GM23338 (cell line): Measurements from ENCODE around the gene PCP4L1. TPM values are rescaled to one million over a fixed set of nuclear protein-coding genes. Genes with fewer than 3 reads are reported as not detected.
"Not testable (repeated sequence)": the region's sequence is repeated elsewhere in the genome, so short reads cannot be mapped to it uniquely, and the experiment has no call there.

Experiments
- ATAC-seq: fragments of 200-7000 bp; cut with Tn5 transposase; 3 replicates; pipeline ENCODE4 v1.9.1; 2020
- DNase-seq: peaks from one replicate; pipeline ENCODE4 v3.0.0-alpha.2; 2015; ENCODE audit warnings: low spot score
- H2AFZ ChIP-seq: fragments of 200-600 bp; sonication (generic); 2 replicates; pipeline ENCODE4 v1.8.0; 2016; ENCODE audit warnings: antibody characterized with exemption, mild to moderate bottlenecking, moderate library complexity
- H3F3A ChIP-seq: fragments of 200-600 bp; sonication (generic); replicated peaks from 2 replicates; pipeline ENCODE4 v1.8.0; 2017; ENCODE audit warnings: antibody characterized with exemption, mixed run types, low read depth
- H3K27ac ChIP-seq: fragments of 200-600 bp; sonication (generic); 2 replicates; pipeline ENCODE4 v1.6.1; 2016; ENCODE audit warnings: low read depth
- H3K27me3 ChIP-seq: fragments of 200-600 bp; sonication (generic); 2 replicates; pipeline ENCODE4 v1.8.0; 2016; ENCODE audit warnings: mild to moderate bottlenecking, mixed run types, moderate library complexity; ENCODE audit not compliant: insufficient read depth
- H3K36me3 ChIP-seq: fragments of 200-600 bp; sonication (generic); 2 replicates; pipeline ENCODE4 v1.8.0; 2016; ENCODE audit warnings: mild to moderate bottlenecking; ENCODE audit not compliant: insufficient read depth
- H3K4me1 ChIP-seq: fragments of 200-600 bp; sonication (generic); 2 replicates; pipeline ENCODE4 v1.8.0; 2016; ENCODE audit warnings: mild to moderate bottlenecking, moderate library complexity; ENCODE audit not compliant: insufficient read depth
- H3K4me2 ChIP-seq: fragments of 200-600 bp; sonication (generic); 2 replicates; pipeline ENCODE4 v1.7.1; 2017; ENCODE audit warnings: mixed run types
- H3K4me3 ChIP-seq: fragments of 200-600 bp; sonication (generic); 2 replicates; pipeline ENCODE4 v1.6.1; 2016; ENCODE audit warnings: mixed run types
- H3K79me2 ChIP-seq: fragments of 200-600 bp; sonication (generic); replicated peaks from 2 replicates; pipeline ENCODE4 v1.8.0; 2017; ENCODE audit warnings: mild to moderate bottlenecking; ENCODE audit not compliant: insufficient read depth
- H3K9me2 ChIP-seq: fragments of 200-600 bp; sonication (generic); 2 replicates; pipeline ENCODE4 v1.8.0; 2017; ENCODE audit not compliant: insufficient read depth
- H4K20me1 ChIP-seq: fragments of 200-600 bp; sonication (generic); replicated peaks from 2 replicates; pipeline ENCODE4 v1.8.0; 2017; ENCODE audit warnings: mild to moderate bottlenecking; ENCODE audit not compliant: insufficient read depth
- H3K27ac Mint-ChIP-seq: 2 replicates; pipeline ENCODE4 v1.8.0; 2020; ENCODE audit warnings: inconsistent platforms, mild to moderate bottlenecking, moderate library complexity, mixed read lengths
- H3K27me3 Mint-ChIP-seq: 3 replicates; pipeline ENCODE4 v1.8.0; 2022; ENCODE audit warnings: low read depth, mild to moderate bottlenecking, moderate library complexity, mixed read lengths, inconsistent platforms; ENCODE audit not compliant: insufficient read depth, poor library complexity
- H3K36me3 Mint-ChIP-seq: 3 replicates; pipeline ENCODE4 v1.8.0; 2021; ENCODE audit warnings: low read depth, mild to moderate bottlenecking, inconsistent platforms, moderate library complexity, mixed read lengths
- H3K4me1 Mint-ChIP-seq: 3 replicates; pipeline ENCODE4 v1.8.0; 2020; ENCODE audit warnings: mild to moderate bottlenecking, inconsistent platforms, mixed read lengths
- H3K4me3 Mint-ChIP-seq: 3 replicates; pipeline ENCODE4 v1.8.0; 2021; ENCODE audit warnings: moderate library complexity, mild to moderate bottlenecking, inconsistent platforms, mixed read lengths
- H3K9me3 Mint-ChIP-seq: 3 replicates; pipeline ENCODE4 v1.8.0; 2020; ENCODE audit warnings: moderate library complexity, mild to moderate bottlenecking, inconsistent platforms, mixed read lengths
- CREB1 ChIP-seq: fragments of 250-450 bp; sonication (Bioruptor Pico); IDR thresholded peaks from 2 replicates; pipeline ENCODE4 v1.5.0; 2020; ENCODE audit warnings: low read depth, mild to moderate bottlenecking, moderate library complexity
- CTCF ChIP-seq, 2 experiments: fragments of 200-600 bp in 1 of 2; sonication (generic) in 1 of 2; conservative IDR thresholded peaks; 2 replicates each; pipeline versions ENCODE4 v1.5.1 to v1.6.1; 2016 to 2017; ENCODE audit warnings: antibody characterized with exemption in 2 of 2, low read depth in 2 of 2, mild to moderate bottlenecking in 2 of 2, moderate library complexity in 1 of 2
- EZH2phosphoT487 ChIP-seq: fragments of 200-600 bp; sonication (generic); IDR thresholded peaks from one replicate; pipeline ENCODE4 v1.8.1; 2018; ENCODE audit warnings: antibody characterized with exemption; ENCODE audit not compliant: unreplicated experiment
- JUNB ChIP-seq: IDR thresholded peaks from one replicate; pipeline ENCODE4 v1.6.1; 2016; ENCODE audit warnings: antibody characterized with exemption; ENCODE audit not compliant: unreplicated experiment
- POLR2AphosphoS5 ChIP-seq: IDR thresholded peaks from 2 replicates; pipeline ENCODE4 v1.6.1; 2016; ENCODE audit warnings: antibody characterized with exemption, low read depth
- REST ChIP-seq: IDR thresholded peaks from one replicate; pipeline ENCODE4 v1.6.1; 2018; ENCODE audit warnings: antibody characterized with exemption; ENCODE audit not compliant: unreplicated experiment
- ZNF114 ChIP-seq: fragments of 250-450 bp; sonication (Bioruptor Pico); IDR thresholded peaks from 2 replicates; pipeline ENCODE4 v1.5.0; 2020; ENCODE audit warnings: mild to moderate bottlenecking, moderate library complexity
- ZNF462 ChIP-seq: fragments of 250-450 bp; sonication (Bioruptor Pico); IDR thresholded peaks from 2 replicates; pipeline ENCODE4 v1.5.0; 2020; ENCODE audit warnings: mild to moderate bottlenecking, moderate library complexity
- polyA plus RNA-seq: library from polyadenylated mRNA; unstranded; fragments of >200 nt; fragmentation: Nextera tagmentation; extraction: Ambion mirVana; gene quantifications from 2 replicates; pipeline ENCODE4 v1.2.1, GENCODE V29; 2016
- total RNA-seq: library from RNA; depleted of rRNA; stranded (reverse); fragments of >200 nt; shearing (Covaris generic); gene quantifications from 2 replicates; pipeline ENCODE4 v1.2.3, GENCODE V29; 2014

The PCP4L1 gene
- total and polyA plus RNA-seq, 2 experiments from 2014 or later = 1.4 to 1.7 TPM

- not testable (repeated sequence) for H2AFZ ChIP-seq, ATAC-seq, H3K36me3 ChIP-seq, DNase-seq, H3K27me3 ChIP-seq, H3K9me3 Mint-ChIP-seq, H3K9me2 ChIP-seq, H3F3A ChIP-seq, H4K20me1 ChIP-seq, H3K27me3 Mint-ChIP-seq, H3K36me3 Mint-ChIP-seq
- H3K27ac Mint-ChIP-seq = peak overlapping the region; percentile 29; the same call in 1 of the 2 replicates
- peak; percentile 61; the same call in 1 of the 2 replicates for TF ChIP-seq CREB1 (CRISPR knock-in tag)
- Histone ChIP-seq H3K4me1 (peaks cover 25% of the 10 kb centered on the region), H3K27ac (0 out of 2 replicates have a peak overlapping the region, but pooled peaks have one; percentile 1), H3K4me2 (peak overlapping the region; percentile 89), H3K4me3 (peak overlapping the region; percentile 91; the same call in 1 of the 2 replicates), H3K79me2 (peaks cover 49% of the 10 kb centered on the region)
- peak overlapping the region; percentile 98 for H3K4me3 Mint-ChIP-seq
- peaks cover 22% of the 10 kb centered on the region for H3K4me1 Mint-ChIP-seq
Measured at GRCh38 chr1:161315841-161316674, 57.5 kb downstream of the PCP4L1 start.

- no peaks in the 10 kb centered on the region for H3F3A ChIP-seq
- no peaks in the 10 kb centered on the region for H3K27me3 ChIP-seq
- no peak overlapping the region for H3K4me3 Mint-ChIP-seq
- peaks cover 22% of the 10 kb centered on the region; the same call in 1 of the 2 replicates for H3K36me3 ChIP-seq
- H3K36me3 Mint-ChIP-seq = peaks cover 28% of the 10 kb centered on the region
- ATAC-seq = no peak
- no peak for DNase-seq
- H3K27me3 Mint-ChIP-seq = no peaks in the 10 kb centered on the region
- no peak overlapping the region for H3K4me3 ChIP-seq
- H3K9me3 Mint-ChIP-seq = no peaks in the 10 kb centered on the region
- no peak overlapping the region for H3K4me2 ChIP-seq
- H3K4me1 Mint-ChIP-seq = no peaks in the 10 kb centered on the region
- peaks cover 7% of the 10 kb centered on the region for H4K20me1 ChIP-seq
- no peaks in the 10 kb centered on the region for H3K9me2 ChIP-seq
- peaks cover 20% of the 10 kb centered on the region for H3K79me2 ChIP-seq
- H2AFZ ChIP-seq = no peak overlapping the region
- H3K27ac ChIP-seq = no peak overlapping the region
- no peak overlapping the region for H3K27ac Mint-ChIP-seq
- no peaks in the 10 kb centered on the region for H3K4me1 ChIP-seq
- TF ChIP-seq ZNF114 (CRISPR knock-in tag) (no peak), ZNF462 (CRISPR knock-in tag) (no peak), EZH2phosphoT487 (no peak), JUNB (no peak), REST (no peak), POLR2AphosphoS5 (no peak), CTCF (conservative IDR thresholded peaks at IDR 0.05; ENCODE audit: low read depth in 2 of 2) (no peak)
Measured at GRCh38 chr1:161324020-161324419, 65.5 kb downstream of the PCP4L1 start.
